HG03571 (cell line): ENCODE results near the gene POM121.
"Not testable (repeated sequence)": the region's sequence is repeated elsewhere in the genome, so short reads cannot be mapped to it uniquely, and the experiment has no call there.

Experiments
- ATAC-seq: cut with Tn5 transposase; IDR thresholded peaks from one replicate; pipeline ENCODE4 v1.9.1; 2021; ENCODE audit not compliant: unreplicated experiment

POM121 gene

DNA sequence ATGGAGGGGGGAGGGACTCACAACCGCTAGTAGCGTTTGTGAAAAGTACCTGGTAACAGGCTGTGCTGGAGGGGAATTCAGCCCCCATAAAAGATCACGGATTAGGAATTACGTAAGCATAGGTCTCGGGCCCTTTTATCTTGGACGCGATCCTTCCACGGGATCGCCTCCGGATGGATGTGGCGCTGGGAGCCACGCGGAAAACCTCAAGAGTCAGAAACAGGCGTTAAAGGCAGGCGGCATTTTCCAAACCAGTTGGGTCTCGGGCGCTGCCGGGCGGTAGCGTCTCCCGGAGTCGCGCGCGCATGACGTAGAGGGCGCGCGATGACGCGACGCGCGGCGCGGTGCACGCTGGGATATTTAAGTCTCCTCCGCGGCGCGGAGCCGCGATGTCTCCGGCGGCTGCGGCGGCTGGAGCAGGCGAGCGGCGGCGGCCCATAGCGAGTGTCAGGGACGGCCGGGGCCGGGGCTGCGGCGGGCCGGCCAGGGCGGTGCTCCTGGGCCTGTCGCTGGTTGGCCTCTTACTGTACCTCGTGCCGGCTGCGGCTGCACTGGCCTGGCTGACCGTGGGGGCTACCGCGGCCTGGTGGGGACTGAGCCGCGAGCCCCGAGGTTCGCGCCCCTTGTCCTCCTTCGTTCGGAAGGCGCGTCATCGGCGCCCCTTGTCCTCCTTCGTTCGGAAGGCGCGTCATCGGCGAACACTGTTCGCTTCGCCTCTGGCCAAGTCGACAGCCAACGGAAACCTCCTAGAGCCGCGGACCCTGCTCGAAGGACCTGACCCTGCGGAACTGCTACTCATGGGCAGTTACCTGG is at the start of gene POM121:
POM121 (plus strand) TSS at position 363 of the 813 bp plus-strand sequence; CDS start at position 390, 27 bp downstream.
- ATAC-seq: peak; percentile 67

DNA sequence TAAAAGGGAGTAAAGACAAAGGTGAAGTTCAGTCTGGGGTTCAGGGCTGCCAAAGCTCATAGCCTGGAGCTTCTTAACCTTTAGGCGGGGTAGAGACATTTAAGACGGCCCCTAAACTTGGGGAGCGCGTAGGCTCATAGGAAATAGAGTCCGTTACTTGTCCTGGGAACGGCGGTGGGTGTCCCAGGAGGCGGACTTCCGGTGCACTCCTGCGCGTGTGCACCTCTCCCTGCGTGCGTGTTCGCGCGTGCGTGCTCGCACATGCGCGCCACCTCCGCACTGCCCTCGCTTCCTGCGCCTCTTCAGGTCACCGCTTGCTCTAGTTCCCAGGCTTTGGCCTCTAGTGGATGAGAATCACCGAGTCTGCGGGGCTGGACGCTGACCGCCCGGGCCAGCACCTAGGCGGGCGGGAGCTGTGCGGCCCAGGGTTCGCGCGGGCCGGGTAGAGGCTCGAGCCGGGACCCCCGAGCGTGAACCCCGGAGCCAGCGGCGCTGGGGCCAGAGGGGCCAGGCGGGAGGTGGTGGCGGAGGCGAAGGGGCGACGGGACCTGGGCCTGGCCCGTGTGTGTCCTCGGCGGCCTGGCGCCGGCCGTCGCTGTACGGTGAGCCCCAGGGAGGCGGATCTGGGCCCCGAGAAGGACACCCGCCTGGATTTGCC is 45.7 kb upstream of the POM121 start:
- ATAC-seq: peak; percentile 99

DNA sequence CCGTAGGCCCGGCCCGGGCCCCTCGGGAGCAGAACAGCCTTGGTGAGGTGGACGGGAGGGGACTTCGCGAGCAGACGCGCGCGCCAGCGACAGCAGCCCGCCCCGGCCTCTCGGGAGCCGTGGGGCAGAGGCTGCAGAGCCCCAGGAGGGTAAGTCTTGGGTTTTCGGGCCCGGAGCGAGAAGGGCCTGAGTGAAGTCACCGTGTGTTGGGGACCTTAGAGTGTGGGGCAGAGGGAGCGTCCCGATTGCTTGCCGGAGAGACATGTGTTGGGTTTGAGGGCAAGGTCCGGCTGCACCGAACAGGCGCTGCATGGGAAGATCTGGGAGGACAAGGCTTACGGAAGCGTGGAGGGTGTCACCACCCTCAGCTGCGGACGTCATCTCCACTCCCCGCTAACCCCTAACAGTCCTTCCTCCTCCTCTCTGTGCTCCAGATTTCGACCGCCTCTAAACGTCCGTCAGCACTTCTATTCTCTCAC is 45.1 kb upstream of the POM121 start:
- ATAC-seq: not testable (repeated sequence)

DNA sequence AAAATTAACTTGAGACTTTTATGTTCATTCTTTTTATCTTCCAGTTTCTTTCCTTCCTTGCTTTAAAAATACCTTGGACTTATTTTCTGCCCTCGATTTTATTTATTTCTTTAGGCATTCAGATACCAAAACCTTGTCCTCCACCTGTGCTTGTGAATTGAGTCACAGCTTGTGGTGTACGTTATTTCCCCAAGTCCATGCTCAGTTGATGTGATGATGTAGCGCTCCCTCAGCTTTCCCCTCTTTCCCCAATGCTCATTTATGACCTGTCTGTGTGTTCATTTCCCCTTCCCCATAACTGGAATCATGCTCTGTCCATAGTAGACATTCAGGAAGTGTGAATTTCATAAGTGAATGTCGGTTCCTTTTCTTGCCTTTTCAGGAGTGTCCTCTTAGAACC is 33.1 kb upstream of the POM121 start:
- not testable (repeated sequence) for ATAC-seq

DNA sequence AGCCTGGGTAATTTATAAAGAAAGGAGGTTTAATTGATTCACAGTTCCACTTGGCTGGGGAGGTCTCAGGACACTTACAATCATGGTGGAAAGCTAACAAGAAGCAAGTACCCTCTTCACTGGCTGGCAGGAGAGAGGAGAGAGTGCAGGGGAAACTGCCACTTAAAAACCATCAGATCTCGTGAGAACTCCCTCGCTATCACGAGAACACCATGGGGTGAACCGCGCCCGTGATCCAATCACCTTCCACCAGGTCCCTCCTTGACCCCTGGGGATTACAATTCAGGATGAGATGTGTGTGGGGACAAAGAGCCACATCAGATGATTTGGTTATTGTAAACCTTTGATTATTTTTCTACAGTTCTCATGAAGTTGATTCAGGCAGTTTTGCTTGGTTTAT is 20.2 kb upstream of the POM121 start:
- ATAC-seq: not testable (repeated sequence)

DNA sequence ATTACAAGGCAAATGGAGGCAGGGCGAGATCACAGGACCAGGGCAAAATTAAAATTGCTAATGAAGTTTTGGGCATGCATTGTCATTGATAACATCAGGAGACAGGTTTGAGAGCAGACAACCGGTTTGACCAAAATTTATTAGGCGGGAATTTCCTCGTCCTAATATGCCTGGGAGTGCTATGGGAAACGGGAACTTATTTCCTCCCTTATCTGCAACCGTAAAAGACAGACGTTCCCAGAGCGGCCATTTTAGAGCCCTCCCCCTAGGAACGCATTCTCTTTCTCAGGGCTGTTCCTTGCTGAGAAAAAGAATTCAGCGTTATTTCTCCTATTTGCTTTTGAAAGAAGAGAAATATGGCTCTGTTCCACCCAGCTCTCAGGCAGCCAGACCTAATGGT is 16.5 kb upstream of the POM121 start:
- not testable (repeated sequence) for ATAC-seq

DNA sequence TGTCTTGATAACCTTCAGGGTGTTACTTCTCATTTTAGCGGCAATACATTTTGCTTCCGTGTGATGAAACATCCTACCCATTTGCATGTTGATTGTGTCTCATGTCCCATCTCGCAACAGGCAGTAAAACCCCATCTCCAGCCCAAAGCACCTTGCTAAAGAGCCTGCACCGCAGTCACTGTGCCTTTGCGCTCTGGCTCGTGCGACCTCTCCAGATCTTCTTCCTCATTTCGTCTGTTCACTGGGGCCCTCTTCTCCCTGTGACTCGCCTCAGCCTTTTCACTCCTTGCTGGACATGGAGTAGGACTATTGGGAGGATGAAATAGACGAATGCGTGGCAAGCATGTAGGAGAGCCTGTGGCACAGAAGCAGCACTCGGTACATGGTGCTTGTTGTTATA is 13.5 kb upstream of the POM121 start:
- not testable (repeated sequence) for ATAC-seq

DNA sequence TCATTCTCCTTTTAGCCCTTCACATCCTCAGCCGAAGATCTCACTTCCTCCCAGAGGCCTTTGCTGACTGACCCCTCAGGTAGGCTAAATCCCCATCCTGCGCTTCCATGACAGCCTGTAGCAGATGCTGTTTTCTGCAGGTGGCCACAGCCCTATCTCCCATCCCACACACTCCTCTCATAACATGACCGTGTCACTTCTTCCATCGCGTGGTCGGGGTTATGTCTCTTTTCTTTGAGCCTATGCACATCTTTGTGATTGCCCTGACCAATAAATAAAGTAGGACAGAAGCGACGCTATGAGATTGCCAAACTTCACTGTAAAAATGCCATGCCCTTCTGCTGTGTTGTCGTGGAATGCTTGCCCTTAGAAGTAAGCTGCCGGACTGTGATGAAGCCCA is 11.1 kb upstream of the POM121 start:
- ATAC-seq: not testable (repeated sequence)

DNA sequence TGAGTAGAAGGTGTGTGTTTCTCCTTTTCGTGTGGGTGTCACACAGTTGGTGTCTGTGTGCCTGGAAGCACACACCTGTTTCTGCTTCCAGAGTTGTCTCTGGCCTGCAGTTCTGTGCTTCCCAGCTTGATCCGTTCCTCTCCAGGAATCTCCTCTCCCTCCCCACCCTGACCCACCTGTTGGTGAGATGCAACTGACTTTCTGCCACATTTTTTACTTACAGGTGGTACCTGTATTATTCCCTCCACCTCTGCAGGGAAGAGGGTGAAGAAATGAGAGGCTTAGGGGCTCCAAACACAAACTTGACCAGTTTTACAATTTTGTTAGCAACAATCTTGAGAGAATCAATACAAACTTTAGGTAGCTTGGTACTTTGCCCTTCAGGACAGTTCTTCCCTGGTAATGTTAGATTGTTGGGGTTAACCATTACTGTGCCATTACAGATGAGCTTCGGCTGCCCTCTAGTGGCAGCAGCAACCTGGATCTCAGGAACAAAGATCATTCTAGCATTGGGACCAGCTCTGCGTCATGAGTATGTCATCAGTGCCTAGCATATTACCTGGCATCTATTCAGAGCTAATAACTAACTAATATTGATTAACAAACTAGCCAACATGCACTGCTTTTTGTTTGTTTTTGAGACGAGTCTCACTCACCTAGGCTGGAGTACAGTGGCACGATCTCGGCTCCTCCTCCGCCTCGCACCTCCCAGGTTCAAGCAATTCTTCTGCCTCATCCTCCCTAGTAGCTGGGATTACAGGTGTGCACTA is 10.0 kb upstream of the POM121 start:
- peak; percentile 66 for ATAC-seq

DNA sequence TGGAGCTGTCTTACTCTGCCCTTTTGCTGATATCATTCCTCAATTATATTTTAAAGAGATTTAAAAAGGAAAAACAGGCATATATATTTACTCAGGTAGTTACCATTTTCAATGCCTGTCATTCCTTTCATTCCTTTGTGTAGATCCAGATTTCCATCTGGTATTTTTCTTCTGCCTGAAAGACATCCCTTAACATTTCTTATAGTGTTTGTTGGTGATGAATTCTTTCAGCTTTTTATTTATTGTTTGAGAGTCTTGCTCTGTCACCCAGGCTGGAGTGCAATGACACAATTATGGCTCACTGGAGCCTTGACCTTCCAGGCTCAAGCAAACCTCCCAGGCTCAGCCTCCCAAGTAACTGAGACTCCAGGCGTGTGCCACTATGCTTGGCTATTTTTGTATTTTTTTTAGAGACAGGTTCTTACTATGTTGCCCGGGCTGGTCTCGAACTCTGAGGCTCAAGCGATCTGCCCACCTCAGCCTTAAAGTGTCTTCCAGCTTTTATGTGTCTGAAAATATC is 5.6 kb upstream of the POM121 start:
- ATAC-seq: no peak

DNA sequence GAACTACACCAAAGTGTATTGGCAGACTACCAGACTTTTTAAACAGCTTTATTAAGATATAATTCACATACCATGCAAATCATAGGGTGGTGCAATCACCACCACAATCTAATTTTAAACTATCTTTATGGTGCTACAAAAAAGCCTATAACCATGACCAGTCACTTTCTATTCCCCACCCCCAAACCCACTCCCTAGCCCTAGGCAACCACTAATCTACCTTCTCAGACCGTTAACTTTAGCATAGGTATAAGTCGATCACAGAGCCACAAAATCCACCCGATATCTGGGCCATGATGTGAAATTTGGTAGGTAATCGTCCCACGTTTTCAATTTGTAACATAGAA is 536 bp upstream of the POM121 start:
- ATAC-seq: peak; percentile 9

DNA sequence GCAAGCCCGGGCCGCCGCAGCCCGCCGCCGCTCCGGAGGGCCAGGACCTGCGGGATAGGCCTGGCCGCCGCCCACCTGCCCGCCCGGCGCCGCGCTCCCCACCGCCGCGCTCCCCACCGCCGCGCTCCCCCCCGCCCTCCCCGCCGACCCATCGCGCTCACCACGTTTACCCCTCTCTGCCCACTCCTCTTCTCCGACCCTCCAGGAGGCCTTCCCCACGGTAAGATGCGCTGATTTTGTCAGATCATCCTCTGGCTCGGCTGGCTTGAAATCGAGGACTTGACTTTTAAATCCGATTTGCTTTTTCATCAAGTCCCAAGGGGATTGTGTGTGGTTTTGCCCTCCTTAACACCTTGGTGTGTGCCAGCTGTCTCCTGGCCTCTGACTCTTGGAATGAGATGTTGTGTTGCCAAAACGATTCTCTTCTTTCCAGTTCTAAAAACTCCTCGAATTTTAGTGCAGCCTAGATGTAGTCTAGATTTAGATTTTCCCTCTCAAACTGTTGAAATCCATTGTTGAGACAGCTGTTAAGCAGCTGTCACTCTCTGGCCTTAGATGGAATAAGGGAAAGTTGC is 738 bp downstream of the POM121 start:
- no peak for ATAC-seq

DNA sequence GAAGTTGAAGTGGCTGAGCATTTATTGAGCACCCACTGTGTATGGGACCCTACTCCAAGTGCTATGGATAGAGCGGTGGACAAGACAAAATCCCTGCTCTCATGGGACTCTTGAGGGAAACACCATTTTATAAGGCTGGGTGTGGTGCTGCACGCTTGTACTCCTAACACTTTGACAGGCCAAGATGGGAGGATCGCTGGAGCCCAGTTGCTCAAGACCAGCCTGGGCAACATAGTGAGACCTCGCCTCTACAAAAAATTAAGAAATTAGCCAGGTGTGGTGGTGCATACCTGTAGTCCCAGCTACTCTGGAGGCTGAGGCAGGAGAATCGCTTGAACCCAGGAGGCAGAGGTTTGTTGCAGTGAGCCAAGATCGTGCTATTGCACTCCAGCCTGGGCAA is 2.9 kb downstream of the POM121 start:
- not testable (repeated sequence) for ATAC-seq

DNA sequence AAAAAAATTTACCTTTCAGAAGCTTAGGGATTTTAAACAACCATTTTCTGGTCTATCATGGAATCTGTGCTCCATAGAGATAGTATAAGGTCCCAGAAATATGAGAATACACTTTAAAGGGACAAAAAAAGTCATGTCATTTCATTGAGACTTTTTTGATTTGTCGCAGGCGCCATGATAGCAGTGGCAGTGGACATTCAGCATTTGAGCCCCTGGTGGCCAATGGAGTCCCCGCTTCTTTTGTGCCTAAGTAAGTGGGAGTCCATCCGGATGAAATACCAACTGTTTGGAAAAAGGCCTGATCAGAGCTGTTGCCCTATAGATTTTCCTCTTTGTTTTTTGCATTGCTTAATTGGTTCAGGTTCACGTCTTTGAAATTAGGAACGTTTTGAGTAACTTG is 3.3 kb downstream of the POM121 start:
- not testable (repeated sequence) for ATAC-seq

DNA sequence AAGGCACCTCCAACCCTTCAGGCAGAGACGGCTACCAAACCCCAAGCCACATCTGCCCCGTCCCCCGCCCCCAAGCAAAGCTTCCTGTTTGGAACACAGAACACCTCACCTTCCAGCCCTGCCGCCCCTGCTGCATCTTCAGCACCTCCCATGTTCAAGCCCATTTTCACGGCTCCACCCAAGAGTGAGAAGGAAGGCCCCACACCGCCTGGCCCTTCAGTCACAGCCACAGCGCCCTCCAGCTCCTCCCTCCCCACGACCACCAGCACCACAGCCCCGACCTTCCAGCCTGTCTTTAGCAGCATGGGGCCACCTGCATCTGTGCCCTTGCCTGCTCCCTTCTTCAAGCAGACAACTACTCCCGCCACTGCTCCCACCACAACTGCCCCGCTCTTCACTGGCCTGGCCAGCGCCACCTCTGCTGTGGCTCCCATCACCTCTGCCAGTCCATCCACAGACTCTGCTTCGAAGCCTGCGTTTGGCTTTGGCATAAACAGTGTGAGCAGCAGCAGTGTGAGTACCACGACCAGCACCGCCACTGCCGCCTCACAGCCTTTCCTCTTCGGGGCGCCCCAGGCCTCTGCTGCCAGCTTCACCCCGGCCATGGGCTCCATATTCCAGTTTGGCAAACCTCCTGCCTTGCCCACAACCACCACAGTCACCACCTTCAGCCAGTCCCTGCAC is 17.3 kb downstream of the POM121 start:
- ATAC-seq: not testable (repeated sequence)

DNA sequence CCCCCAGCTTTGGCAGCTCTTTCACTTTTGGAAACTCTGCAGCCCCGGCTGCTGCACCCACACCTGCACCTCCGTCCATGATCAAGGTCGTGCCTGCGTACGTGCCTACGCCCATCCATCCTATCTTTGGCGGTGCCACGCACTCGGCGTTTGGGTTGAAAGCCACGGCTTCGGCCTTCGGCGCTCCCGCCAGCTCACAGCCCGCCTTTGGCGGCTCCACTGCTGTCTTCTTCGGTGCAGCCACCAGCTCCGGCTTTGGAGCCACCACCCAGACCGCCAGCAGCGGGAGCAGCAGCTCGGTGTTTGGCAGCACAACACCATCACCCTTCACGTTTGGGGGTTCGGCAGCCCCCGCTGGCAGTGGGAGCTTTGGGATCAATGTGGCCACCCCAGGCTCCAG is 18.1 kb downstream of the POM121 start:
- ATAC-seq: not testable (repeated sequence)

DNA sequence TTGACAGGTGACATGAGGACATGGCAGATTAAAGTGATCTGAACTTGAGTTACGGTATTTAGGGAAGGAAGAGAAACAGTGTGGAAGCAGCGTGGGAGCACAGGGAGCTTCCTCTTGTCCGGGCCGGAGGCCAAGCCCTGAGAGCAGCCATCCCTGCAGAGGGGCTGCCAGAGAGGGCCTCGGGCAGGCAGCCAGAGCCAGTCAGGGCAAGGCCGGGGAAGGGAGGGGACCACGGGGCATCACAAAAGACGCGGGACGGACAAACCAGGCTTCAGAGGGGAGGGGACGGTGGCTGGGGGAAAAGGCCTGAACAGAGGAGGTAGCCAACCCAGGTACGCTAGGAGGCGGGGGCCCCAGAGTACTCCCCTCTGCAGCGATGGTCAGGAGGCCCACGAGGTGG is 20.0 kb downstream of the POM121 start:
- ATAC-seq: not testable (repeated sequence)

DNA sequence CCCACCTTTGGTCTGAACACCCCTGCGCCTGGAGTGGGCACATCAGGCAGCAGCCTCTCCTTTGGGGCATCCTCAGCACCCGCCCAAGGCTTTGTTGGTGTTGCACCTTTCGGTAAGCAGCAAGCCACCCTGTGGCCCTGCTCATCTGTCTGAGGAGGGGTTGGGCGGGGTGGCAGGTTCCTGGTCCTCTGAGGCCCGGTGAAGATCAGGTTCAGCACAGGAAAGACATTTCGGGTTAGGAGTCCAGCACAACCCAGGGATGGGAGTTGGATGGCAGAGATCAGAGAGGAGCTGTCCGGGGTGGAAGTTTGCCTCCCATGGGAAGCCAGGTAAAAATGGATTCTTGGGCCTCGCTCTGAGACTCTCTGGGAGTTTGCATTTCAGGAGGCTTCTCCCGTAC is 20.7 kb downstream of the POM121 start:
- ATAC-seq: not testable (repeated sequence)

DNA sequence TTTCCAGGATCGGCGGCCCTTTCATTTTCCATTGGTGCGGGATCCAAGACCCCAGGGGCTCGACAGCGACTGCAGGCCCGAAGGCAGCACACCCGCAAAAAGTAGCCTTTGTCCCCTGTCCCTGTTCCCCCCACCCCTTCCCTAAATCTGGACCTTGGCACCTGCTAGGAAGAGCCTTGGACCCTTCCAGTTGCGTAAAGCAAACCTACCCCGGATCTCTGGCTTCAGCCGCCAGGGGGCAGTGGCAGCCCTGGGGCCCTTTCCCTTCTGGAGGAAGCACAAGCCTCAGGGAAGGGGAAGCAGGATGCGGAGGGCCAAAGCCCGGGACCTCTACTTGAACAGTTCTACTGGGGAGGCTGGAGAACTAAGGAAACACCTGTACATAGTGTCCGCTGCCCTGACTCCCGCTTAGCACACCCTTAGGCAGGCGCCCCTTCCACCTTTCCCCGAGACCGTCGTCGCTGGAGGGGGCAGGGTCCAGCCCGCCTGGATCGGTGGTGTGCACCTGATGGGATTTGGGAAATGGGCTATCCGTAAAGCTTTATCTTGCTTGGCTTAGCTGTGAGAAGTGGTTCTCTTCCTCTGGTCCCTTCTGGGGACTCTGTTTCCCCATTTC is 21.3 kb downstream of the POM121 start:
- ATAC-seq: not testable (repeated sequence)

DNA sequence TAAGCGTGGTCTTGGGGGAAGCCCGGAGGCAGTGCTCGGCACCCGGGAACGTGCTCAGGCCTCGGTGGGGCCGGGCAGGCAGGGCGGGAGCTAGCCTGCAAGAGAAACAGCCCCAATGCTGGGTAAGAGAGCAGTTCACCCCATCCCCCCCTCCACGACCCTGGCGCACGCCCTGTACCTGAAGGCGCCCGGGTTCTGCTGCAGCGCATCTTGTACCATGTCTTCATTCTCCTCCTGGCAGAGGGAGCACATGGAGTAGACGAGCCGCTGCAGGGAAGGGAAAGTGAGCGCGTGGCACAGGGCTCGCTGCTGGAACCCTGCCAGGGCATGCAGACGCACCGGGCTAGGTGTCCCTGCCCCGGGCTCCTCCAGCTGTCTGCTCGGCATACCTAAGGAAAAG is 23.8 kb downstream of the POM121 start:
- ATAC-seq: not testable (repeated sequence)
